ENCODE measurements around the gene SAMD14. TPM values are rescaled to one million over a fixed set of nuclear protein-coding genes. Genes with fewer than 3 reads are reported as not detected.
A peak's percentile ranks its signal among the peaks of the same experiment; 100 is the strongest.

The SAMD14 gene
- total and polyA plus RNA-seq, 9 donors: 0.36 to 4.9 (median 1.7) TPM

- H3K27ac ChIP-seq: no peak overlapping the region
- intact Hi-C loops (cut with DNase I): loop anchor here in 1 of 4 donors (10.0 kb wide), 2 partner anchors 46 to 176 kb away; partner anchors contain the start of gene SGCA
Observed at GRCh38 chr17:50118828-50119218, 11.1 kb downstream of the SAMD14 start.

DNA sequence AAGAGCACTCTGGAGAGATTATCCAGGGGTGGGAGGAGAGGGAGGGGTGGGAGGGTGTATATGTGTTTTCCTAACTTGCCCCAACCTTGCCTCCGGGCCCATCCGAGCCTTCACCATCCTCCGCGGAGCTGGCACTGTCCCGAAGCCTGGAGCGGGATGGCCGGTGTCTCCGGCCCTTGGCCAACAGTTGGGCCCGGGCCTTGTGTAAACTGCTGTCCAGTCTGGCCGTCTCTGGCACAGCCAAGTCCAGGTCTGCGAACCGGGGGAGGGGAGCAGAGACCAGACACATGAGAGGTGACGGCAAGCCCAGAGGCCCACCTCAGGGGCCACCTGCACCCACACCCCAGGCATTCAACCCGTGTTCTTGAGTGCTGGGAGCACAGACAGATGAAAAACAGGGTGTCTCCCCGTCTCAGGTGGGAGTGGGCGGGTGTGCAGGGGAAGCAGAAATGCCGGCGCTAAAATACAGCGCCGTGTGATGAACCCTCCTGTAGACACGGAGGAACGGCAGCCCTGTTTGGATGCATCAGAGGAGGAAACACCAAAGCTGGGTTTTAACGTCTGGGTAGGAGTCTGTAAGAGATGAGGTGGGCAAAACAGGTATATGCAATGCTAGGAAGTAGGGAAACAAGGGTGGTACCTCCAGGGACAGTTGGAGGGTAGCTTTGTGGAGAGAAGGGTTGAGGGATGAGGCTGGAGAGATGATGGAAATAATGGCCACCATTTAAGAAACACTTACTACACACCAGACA lies 11.7 kb downstream of the SAMD14 start:
- intact Hi-C loops (cut with DNase I): loop anchor here in 1 of 4 donors (10.0 kb wide), 2 partner anchors 47 to 177 kb away; partner anchors contain the start of gene SGCA
- peaks cover 8% of the 10 kb centered on the region for H3K4me1 ChIP-seq (ENCODE audit: insufficient read depth)
- no peak overlapping the region for H3K27ac ChIP-seq
- WGBS, 3 donors: 43 to 52% (median 44%) methylated on average over 22 to 23 of the region's 23 CpGs
- H3K27me3 ChIP-seq: no peaks in the 10 kb centered on the region
- no peaks in the 10 kb centered on the region for H3K36me3 ChIP-seq
- no peak overlapping the region for H3K4me3 ChIP-seq
- TF ChIP-seq EP300 (IDR thresholded peaks at IDR 0.05) (no peak), POLR2A (IDR thresholded peaks at IDR 0.05) (no peak)
- TF ChIP-seq, protein P1, sequence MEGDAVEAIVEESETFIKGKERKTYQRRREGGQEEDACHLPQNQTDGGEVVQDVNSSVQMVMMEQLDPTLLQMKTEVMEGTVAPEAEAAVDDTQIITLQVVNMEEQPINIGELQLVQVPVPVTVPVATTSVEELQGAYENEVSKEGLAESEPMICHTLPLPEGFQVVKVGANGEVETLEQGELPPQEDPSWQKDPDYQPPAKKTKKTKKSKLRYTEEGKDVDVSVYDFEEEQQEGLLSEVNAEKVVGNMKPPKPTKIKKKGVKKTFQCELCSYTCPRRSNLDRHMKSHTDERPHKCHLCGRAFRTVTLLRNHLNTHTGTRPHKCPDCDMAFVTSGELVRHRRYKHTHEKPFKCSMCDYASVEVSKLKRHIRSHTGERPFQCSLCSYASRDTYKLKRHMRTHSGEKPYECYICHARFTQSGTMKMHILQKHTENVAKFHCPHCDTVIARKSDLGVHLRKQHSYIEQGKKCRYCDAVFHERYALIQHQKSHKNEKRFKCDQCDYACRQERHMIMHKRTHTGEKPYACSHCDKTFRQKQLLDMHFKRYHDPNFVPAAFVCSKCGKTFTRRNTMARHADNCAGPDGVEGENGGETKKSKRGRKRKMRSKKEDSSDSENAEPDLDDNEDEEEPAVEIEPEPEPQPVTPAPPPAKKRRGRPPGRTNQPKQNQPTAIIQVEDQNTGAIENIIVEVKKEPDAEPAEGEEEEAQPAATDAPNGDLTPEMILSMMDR (IDR thresholded peaks at IDR 0.05): no peak
- H3K9me3 ChIP-seq: no peaks in the 10 kb centered on the region
- DNase-seq: peak in 1 of 5 donors; percentile 65

More at GRCh38 chr17:50118828-50119218, 11.1 kb downstream of the SAMD14 start:
- H3K9me3 ChIP-seq: no peaks in the 10 kb centered on the region
- H3K27me3 ChIP-seq: no peaks in the 10 kb centered on the region
- TF ChIP-seq EP300 (IDR thresholded peaks at IDR 0.05) (no peak), POLR2A (IDR thresholded peaks at IDR 0.05) (no peak)
- TF ChIP-seq, protein P1 (IDR thresholded peaks at IDR 0.05): no peak
- no peak overlapping the region for H3K4me3 ChIP-seq
- peaks cover 8% of the 10 kb centered on the region for H3K4me1 ChIP-seq (ENCODE audit: insufficient read depth)
- WGBS, 3 donors: 88 to 91% (median 89%) methylated on average over 4 of the region's 4 CpGs
- no peaks in the 10 kb centered on the region for H3K36me3 ChIP-seq
- no peak for DNase-seq

- no peaks in the 10 kb centered on the region for H3K36me3 ChIP-seq
- no peaks in the 10 kb centered on the region for H3K27me3 ChIP-seq
- peaks cover 8% of the 10 kb centered on the region for H3K4me1 ChIP-seq (ENCODE audit: insufficient read depth)
- H3K9me3 ChIP-seq: no peaks in the 10 kb centered on the region
- H3K4me3 ChIP-seq: no peak overlapping the region
- no peak overlapping the region for H3K27ac ChIP-seq
- TF ChIP-seq, protein P1 (IDR thresholded peaks at IDR 0.05): peak; percentile 38 to 86 (median 79)
- TF ChIP-seq POLR2A (IDR thresholded peaks at IDR 0.05): no peak
- intact Hi-C loops (cut with DNase I): loop anchor here in 1 of 4 donors (10.0 kb wide), 2 partner anchors 47 to 177 kb away; partner anchors contain the start of gene SGCA
- 6 to 13% (median 7%) methylated on average over 63 to 64 of the region's 64 CpGs for WGBS, 3 donors
- DNase-seq: peak; percentile 63 to 83 (median 74)
Observed at GRCh38 chr17:50117202-50118051, 12.5 kb downstream of the SAMD14 start.

GRCh38 chr17:50115756-50116155 lies 14.2 kb downstream of the SAMD14 start:
- WGBS, 3 donors: 70 to 74% (median 73%) methylated on average over 17 of the region's 17 CpGs
- Histone ChIP-seq H3K36me3 (no peaks in the 10 kb centered on the region), H3K27ac (no peak overlapping the region), H3K4me1 (ENCODE audit: insufficient read depth) (peaks cover 8% of the 10 kb centered on the region), H3K4me3 (no peak overlapping the region), H3K9me3 (no peaks in the 10 kb centered on the region), H3K27me3 (no peaks in the 10 kb centered on the region)
- DNase-seq: peak in 2 of 5 donors; percentile 33 to 44
- TF ChIP-seq, protein P1 (IDR thresholded peaks at IDR 0.05): no peak
- TF ChIP-seq EP300 (IDR thresholded peaks at IDR 0.05) (no peak), POLR2A (IDR thresholded peaks at IDR 0.05) (no peak)
- intact Hi-C loops (cut with DNase I): loop anchor here in 2 of 4 donors (2.0 to 10.0 kb wide), 3 partner anchors 33 to 179 kb away; partner anchors contain the start of gene SGCA (in 1 of the 2)

Data from ovary (tissue), 9 donors.